CD4-positive, alpha-beta T cell treated with Interleukin-4 for 4 hours (primary cell): ENCODE results near the gene CEP68.

Source experiments
- DNase-seq: peaks from one replicate; pipeline ENCODE4 v3.0.0-alpha.2; 2020

CEP68 gene

GRCh38 chr2:65059071-65059470, 2.9 kb downstream of the CEP68 start:
- no peak for DNase-seq

GRCh38 chr2:65061146-65061909, 5.1 kb downstream of the CEP68 start:
- no peak for DNase-seq

GRCh38 chr2:65061910-65062339, 5.7 kb downstream of the CEP68 start:
- DNase-seq: no peak

GRCh38 chr2:65062843-65063825, 6.9 kb downstream of the CEP68 start:
- DNase-seq: no peak

- DNase-seq: peak; percentile 64
These were observed 8.7 kb downstream of the CEP68 start for GRCh38 chr2:65064728-65065552.

- no peak for DNase-seq
These were observed 11.8 kb downstream of the CEP68 start for GRCh38 chr2:65067806-65068553.

GRCh38 chr2:65069439-65069824, 13.2 kb downstream of the CEP68 start:
- DNase-seq: no peak

GRCh38 chr2:65070172-65070830, 14.1 kb downstream of the CEP68 start:
- DNase-seq: no peak

GRCh38 chr2:65070856-65071255, 14.6 kb downstream of the CEP68 start:
- no peak for DNase-seq

- no peak for DNase-seq
These were observed 15.4 kb downstream of the CEP68 start for GRCh38 chr2:65071499-65072180.

GRCh38 chr2:65072181-65072970, 16.2 kb downstream of the CEP68 start:
- no peak for DNase-seq

GRCh38 chr2:65073879-65074565, 17.8 kb downstream of the CEP68 start:
- DNase-seq: no peak

GRCh38 chr2:65075176-65075575, 19.0 kb downstream of the CEP68 start:
- no peak for DNase-seq

GRCh38 chr2:65075605-65076344, 19.6 kb downstream of the CEP68 start:
- no peak for DNase-seq

GRCh38 chr2:65076345-65076710, 20.1 kb downstream of the CEP68 start:
- no peak for DNase-seq

- no peak for DNase-seq
These were observed 21.7 kb downstream of the CEP68 start for GRCh38 chr2:65077898-65078297.

GRCh38 chr2:65079017-65079416, 22.8 kb downstream of the CEP68 start:
- no peak for DNase-seq

GRCh38 chr2:65081232-65081685, 25.0 kb downstream of the CEP68 start:
- no peak for DNase-seq

GRCh38 chr2:65085148-65085547, 28.9 kb downstream of the CEP68 start:
- DNase-seq: no peak
